OCI-LY1 (cell line): ENCODE measurements around the gene RNF34.

Experiments
- EZH2 ChIP-seq: fragments of 200-600 bp; sonication (generic), shearing (Covaris generic); IDR thresholded peaks from 2 replicates; pipeline ENCODE4 v1.8.0; 2017; ENCODE audit warnings: borderline replicate concordance, mixed run types, mild to moderate bottlenecking, antibody characterized with exemption, low read length, moderate library complexity, mixed read lengths
- TF ChIP-seq, protein P1 (sequence below): fragments of 200-600 bp; sonication (generic), shearing (Covaris generic); IDR thresholded peaks from 2 replicates; pipeline ENCODE4 v1.5.1; 2017; ENCODE audit warnings: mild to moderate bottlenecking, antibody characterized with exemption, low read length, moderate library complexity, mixed read lengths

DNA sequence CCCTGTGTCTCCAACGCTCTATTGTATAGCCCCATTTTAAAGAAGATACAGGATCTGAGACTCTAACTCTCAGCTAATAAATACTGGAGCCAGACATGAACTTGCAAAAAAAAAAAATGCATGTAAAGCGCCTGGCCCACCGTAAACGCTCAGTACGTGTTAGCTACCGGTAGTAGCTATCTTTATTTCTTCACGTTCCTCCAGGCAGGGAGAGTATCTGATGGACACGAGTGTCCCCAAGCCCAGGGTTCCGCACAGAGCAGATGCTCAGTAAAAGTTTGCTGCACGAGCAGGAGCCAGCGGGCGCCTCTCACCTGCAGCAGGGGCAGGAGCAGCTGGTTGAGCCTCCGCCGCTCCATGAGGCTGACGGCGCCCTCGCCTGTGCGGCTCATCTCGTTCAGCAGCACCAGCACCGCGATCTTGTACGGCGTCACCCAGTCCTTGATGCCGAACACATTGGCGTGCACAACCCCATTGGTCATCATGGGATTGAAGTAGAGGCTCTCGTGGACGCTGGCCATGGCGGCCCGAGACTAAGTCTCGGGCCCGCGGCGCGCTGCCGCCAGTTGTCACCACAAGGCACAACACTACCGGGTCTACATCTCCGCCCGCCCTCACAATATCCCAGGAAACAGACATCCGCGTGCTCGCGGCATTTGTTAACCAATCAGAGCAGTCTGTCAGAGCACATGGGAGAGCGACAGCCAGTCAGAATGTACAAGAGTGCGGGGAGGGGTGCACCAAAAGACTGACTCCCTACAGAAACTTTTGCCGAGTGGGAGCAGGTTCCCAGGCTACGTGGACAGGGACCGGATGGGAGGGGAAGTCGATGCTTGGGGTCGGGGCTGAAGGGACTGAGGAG, 47.9 kb upstream of the RNF34 start, which contains the start of gene ANAPC5:
- TF ChIP-seq, protein P1, sequence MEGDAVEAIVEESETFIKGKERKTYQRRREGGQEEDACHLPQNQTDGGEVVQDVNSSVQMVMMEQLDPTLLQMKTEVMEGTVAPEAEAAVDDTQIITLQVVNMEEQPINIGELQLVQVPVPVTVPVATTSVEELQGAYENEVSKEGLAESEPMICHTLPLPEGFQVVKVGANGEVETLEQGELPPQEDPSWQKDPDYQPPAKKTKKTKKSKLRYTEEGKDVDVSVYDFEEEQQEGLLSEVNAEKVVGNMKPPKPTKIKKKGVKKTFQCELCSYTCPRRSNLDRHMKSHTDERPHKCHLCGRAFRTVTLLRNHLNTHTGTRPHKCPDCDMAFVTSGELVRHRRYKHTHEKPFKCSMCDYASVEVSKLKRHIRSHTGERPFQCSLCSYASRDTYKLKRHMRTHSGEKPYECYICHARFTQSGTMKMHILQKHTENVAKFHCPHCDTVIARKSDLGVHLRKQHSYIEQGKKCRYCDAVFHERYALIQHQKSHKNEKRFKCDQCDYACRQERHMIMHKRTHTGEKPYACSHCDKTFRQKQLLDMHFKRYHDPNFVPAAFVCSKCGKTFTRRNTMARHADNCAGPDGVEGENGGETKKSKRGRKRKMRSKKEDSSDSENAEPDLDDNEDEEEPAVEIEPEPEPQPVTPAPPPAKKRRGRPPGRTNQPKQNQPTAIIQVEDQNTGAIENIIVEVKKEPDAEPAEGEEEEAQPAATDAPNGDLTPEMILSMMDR = no peak; the same call in 1 of the 2 replicates
- TF ChIP-seq EZH2 = no peak
